B cell (primary cell): ENCODE data around the gene LTB. TPM values are rescaled to one million over a fixed set of nuclear protein-coding genes. Genes with fewer than 3 reads are reported as not detected.

Experiments used
- ATAC-seq: fragments of 200-7000 bp; cut with Tn5 transposase; one replicate; pipeline ENCODE4 v1.10.0; 2021; ENCODE audit warnings: low read depth, mild to moderate bottlenecking, moderate number of reproducible peaks, moderate library complexity
- CTCF ChIA-PET: fragments of 350-600 bp; sonication (Branson Sonifier 250); formaldehyde crosslinking; loops from one replicate; lab custom pipeline; 2021; ENCODE audit warnings: antibody characterized with exemption, inconsistent platforms; lab: Charles Lee
- POLR2A ChIA-PET: fragments of 350-600 bp; sonication (Branson Sonifier 250); formaldehyde crosslinking; loops from one replicate; lab custom pipeline; 2021; ENCODE audit warnings: antibody characterized with exemption; lab: Charles Lee
- DNase-seq: peaks from one replicate; pipeline ENCODE4 v3.0.0; 2013
- H2AFZ ChIP-seq: 2 replicates; pipeline ENCODE4 v1.6.1; 2012; ENCODE audit warnings: mild to moderate bottlenecking, low read depth, low read length; ENCODE audit not compliant: insufficient read depth, poor library complexity, severe bottlenecking
- H3K27ac ChIP-seq, 2 donors: 1 replicate in 1 of 2; 2 replicates in 1 of 2; pipeline ENCODE4 v1.5.1; 2012 to 2013; ENCODE audit warnings: low read length in 2 of 2, mild to moderate bottlenecking in 2 of 2, moderate library complexity in 1 of 2
- H3K27me3 ChIP-seq, 4 experiments: fragments of 200-600 bp in 1 of 4; sonication (generic) in 1 of 4; replicated peaks in 1 of 4; 1 replicate in 2 of 4; 2 replicates in 2 of 4; pipeline versions ENCODE4 v1.6.1 to v1.7.0; 2013 to 2016; ENCODE audit warnings: low read length in 3 of 4, mild to moderate bottlenecking in 2 of 4, mixed read lengths in 1 of 4, moderate library complexity in 1 of 4; ENCODE audit not compliant: insufficient read depth in 4 of 4, control insufficient read depth in 3 of 4; ENCODE audit errors: control extremely low read depth in 1 of 4
- H3K36me3 ChIP-seq, 2 experiments: replicated peaks in 1 of 2; 1 replicate in 1 of 2; 2 replicates in 1 of 2; pipeline versions ENCODE4 v1.6.1 to v1.7.1; 2013; ENCODE audit warnings: low read length in 1 of 2; ENCODE audit not compliant: insufficient read depth in 2 of 2, control insufficient read depth in 1 of 2; ENCODE audit errors: control extremely low read depth in 1 of 2, extremely low read depth in 1 of 2
- H3K4me1 ChIP-seq, 2 donors: fragments of 200-600 bp in 1 of 2; sonication (generic) in 1 of 2; 1 replicate in 1 of 2; 2 replicates in 1 of 2; pipeline versions ENCODE4 v1.5.1 to v1.6.1; 2013 to 2017; ENCODE audit warnings: low read length in 2 of 2; ENCODE audit not compliant: control insufficient read depth in 2 of 2, insufficient read depth in 2 of 2
- H3K4me2 ChIP-seq: replicated peaks from 2 replicates; pipeline ENCODE3; 2012; ENCODE audit warnings: mild to moderate bottlenecking, low read depth, low read length; ENCODE audit not compliant: poor library complexity, severe bottlenecking
- H3K4me3 ChIP-seq, 5 experiments: fragments of 200-600 bp in 1 of 5; sonication (generic) in 1 of 5; 1 replicate in 3 of 5; 2 replicates in 2 of 5; pipeline versions ENCODE4 v1.5.1 to v1.7.0; 2011 to 2016; ENCODE audit warnings: low read length in 4 of 5, mild to moderate bottlenecking in 4 of 5, low read depth in 2 of 5, control low read depth in 1 of 5, moderate library complexity in 1 of 5; ENCODE audit not compliant: insufficient read depth in 1 of 5; ENCODE audit errors: control extremely low read depth in 1 of 5, extremely low read depth in 1 of 5
- H3K79me2 ChIP-seq: fragments of 200-600 bp; sonication (generic); one replicate; pipeline ENCODE4 v1.6.0; 2016; ENCODE audit warnings: low read length; ENCODE audit not compliant: control insufficient read depth, insufficient read depth
- H3K9ac ChIP-seq: fragments of 200-600 bp; sonication (generic); 2 replicates; pipeline ENCODE4 v1.6.1; 2017; ENCODE audit warnings: mild to moderate bottlenecking, low read length, moderate library complexity
- H3K9me3 ChIP-seq, 3 donors: one replicate each; pipeline versions ENCODE4 v1.6.1 to v1.7.1; 2013; ENCODE audit warnings: low read length in 2 of 3; ENCODE audit not compliant: control insufficient read depth in 2 of 3, insufficient read depth in 1 of 3; ENCODE audit errors: control extremely low read depth in 1 of 3
- H4K20me1 ChIP-seq: 2 replicates; pipeline ENCODE4 v1.6.0; 2012; ENCODE audit warnings: mild to moderate bottlenecking, low read length; ENCODE audit not compliant: insufficient read depth, control insufficient read depth, poor library complexity, severe bottlenecking
- H3K27ac Mint-ChIP-seq: one replicate; pipeline ENCODE4 v1.8.0; 2021; ENCODE audit warnings: mixed read lengths
- H3K27me3 Mint-ChIP-seq: one replicate; pipeline ENCODE4 v1.8.0; 2021; ENCODE audit warnings: mixed read lengths
- H3K4me1 Mint-ChIP-seq: one replicate; pipeline ENCODE4 v1.8.0; 2021; ENCODE audit warnings: mixed read lengths
- H3K4me3 Mint-ChIP-seq: one replicate; pipeline ENCODE4 v1.8.0; 2021; ENCODE audit warnings: mixed read lengths
- H3K9me3 Mint-ChIP-seq: one replicate; pipeline ENCODE4 v1.8.0; 2022; ENCODE audit warnings: mixed read lengths; ENCODE audit not compliant: insufficient read depth
- EZH2 ChIP-seq: IDR thresholded peaks from 2 replicates; pipeline ENCODE4 v1.6.1; 2012; ENCODE audit warnings: borderline replicate concordance, low read depth, mild to moderate bottlenecking, moderate library complexity, low read length; ENCODE audit not compliant: insufficient read depth, poor library complexity, severe bottlenecking
- WGBS: methylation state at CpG from one replicate; pipeline ENCODE4 v1.1.5; 2013; ENCODE audit warnings: missing lambda C conversion rate; ENCODE audit not compliant: insufficient coverage; 5-methylcytosine and 5-hydroxymethylcytosine counted together
- intact Hi-C: fragments of 100-400 bp; cut with micrococcal nuclease; formaldehyde crosslinking; loops from one replicate; pipeline ENCODE4 v1.10.0; 2022
- polyA plus RNA-seq: library from polyadenylated mRNA; depleted of rRNA; stranded (reverse); fragments of >200 nt; gene quantifications from 2 replicates; pipeline ENCODE4 v1.2.3, GENCODE V29; 2012
- total RNA-seq, 2 donors: library from RNA; stranded (reverse); fragments of 120-200 nt in 1 of 2; gene quantifications; 1 replicate in 1 of 2; 2 replicates in 1 of 2; pipeline versions ENCODE4 v1.2.3 to v1.2.4, GENCODE V29; 2013 to 2022
- TF ChIP-seq, protein P1 (sequence below): fragments of 200-600 bp; IDR thresholded peaks from one replicate; pipeline ENCODE4 v1.8.0; 2022; ENCODE audit warnings: antibody characterized with exemption, mild to moderate bottlenecking

The LTB gene
- total and polyA plus RNA-seq, 2 donors (not counting 1 experiment from before 2014, with no cell fraction given), result 488 to 938 TPM

- Mint-ChIP-seq H3K4me3 (peak overlapping the region; percentile 32), H3K27me3 (no peaks in the 10 kb centered on the region), H3K9me3 (no peaks in the 10 kb centered on the region), H3K4me1 (peaks cover 86% of the 10 kb centered on the region), H3K27ac (peak overlapping the region; percentile 88)
- POLR2A ChIA-PET, result interaction anchor here (1.3 to 35.3 kb wide), 2 partner anchors 7 to 23 kb away, joined by 5 to 1450 read pairs; partner anchors contain the start of genes ATP6V1G2, LST1, LTA and LTB
- Histone ChIP-seq H3K4me3 (no peak overlapping the region), H3K79me2 (peaks cover 66% of the 10 kb centered on the region), H3K27me3 (no peaks in the 10 kb centered on the region), H2AFZ (no peak overlapping the region), H3K4me2 (peak overlapping the region; percentile 72), H3K9ac (no peak overlapping the region), H3K9me3 (no peaks in the 10 kb centered on the region), H3K27ac (peak overlapping the region; percentile 7 to 87), H3K4me1 (peaks cover 92 to 96% of the 10 kb centered on the region in 2 donors), H4K20me1 (no peaks in the 10 kb centered on the region), H3K36me3 (no peaks in the 10 kb centered on the region)
- DNase-seq, result no peak
- TF ChIP-seq EZH2, result no peak
- TF ChIP-seq, protein P1, sequence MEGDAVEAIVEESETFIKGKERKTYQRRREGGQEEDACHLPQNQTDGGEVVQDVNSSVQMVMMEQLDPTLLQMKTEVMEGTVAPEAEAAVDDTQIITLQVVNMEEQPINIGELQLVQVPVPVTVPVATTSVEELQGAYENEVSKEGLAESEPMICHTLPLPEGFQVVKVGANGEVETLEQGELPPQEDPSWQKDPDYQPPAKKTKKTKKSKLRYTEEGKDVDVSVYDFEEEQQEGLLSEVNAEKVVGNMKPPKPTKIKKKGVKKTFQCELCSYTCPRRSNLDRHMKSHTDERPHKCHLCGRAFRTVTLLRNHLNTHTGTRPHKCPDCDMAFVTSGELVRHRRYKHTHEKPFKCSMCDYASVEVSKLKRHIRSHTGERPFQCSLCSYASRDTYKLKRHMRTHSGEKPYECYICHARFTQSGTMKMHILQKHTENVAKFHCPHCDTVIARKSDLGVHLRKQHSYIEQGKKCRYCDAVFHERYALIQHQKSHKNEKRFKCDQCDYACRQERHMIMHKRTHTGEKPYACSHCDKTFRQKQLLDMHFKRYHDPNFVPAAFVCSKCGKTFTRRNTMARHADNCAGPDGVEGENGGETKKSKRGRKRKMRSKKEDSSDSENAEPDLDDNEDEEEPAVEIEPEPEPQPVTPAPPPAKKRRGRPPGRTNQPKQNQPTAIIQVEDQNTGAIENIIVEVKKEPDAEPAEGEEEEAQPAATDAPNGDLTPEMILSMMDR, result no peak
- no peak for ATAC-seq
- WGBS, result 55% methylated on average over 5 of the region's 9 CpGs
- intact Hi-C loops, result no loop called here
- CTCF ChIA-PET, result interaction anchor here (0.6 to 35.3 kb wide), 4 partner anchors 6 to 251 kb away, joined by 3 to 2241 read pairs (median 1108); partner anchors contain the start of genes ATP6V1G2, LST1, LTA and LTB
Observed at GRCh38 chr6:31588871-31589650, 6.8 kb upstream of the LTB start.
